Kidney (tissue), 14 donors: ENCODE results near the gene FGFR3. TPM values are rescaled to one million over a fixed set of nuclear protein-coding genes. Genes with fewer than 3 reads are reported as not detected.

Experiments used
- DNase-seq, 5 donors: peaks; one replicate each; pipeline ENCODE4 v3.0.0-alpha.2; 2013 to 2020
- FAIRE-seq: peaks from 2 replicates; lab custom pipeline; 2012; peaks lifted over from hg19 to GRCh38; lab: Jason Lieb, UNC
- H3K27ac ChIP-seq, 2 donors: one replicate each; pipeline ENCODE4 v1.7.0; 2013; ENCODE audit warnings: low read depth in 2 of 2, low read length in 2 of 2, inconsistent platforms in 1 of 2
- H3K27me3 ChIP-seq: one replicate; pipeline ENCODE4 v1.7.1; 2013; ENCODE audit warnings: low read length, inconsistent platforms; ENCODE audit not compliant: control insufficient read depth, insufficient read depth
- H3K36me3 ChIP-seq, 3 donors: one replicate each; pipeline versions ENCODE4 v1.7.0 to v1.7.1; 2013; ENCODE audit warnings: low read length in 3 of 3, control low read depth in 1 of 3, inconsistent platforms in 1 of 3; ENCODE audit not compliant: insufficient read depth in 3 of 3, control insufficient read depth in 2 of 3
- H3K4me1 ChIP-seq, 3 donors: one replicate each; pipeline versions ENCODE4 v1.7.0 to v1.7.1; 2013; ENCODE audit warnings: low read length in 3 of 3, inconsistent platforms in 1 of 3, low read depth in 1 of 3; ENCODE audit not compliant: control insufficient read depth in 2 of 3, insufficient read depth in 2 of 3
- H3K4me3 ChIP-seq, 3 donors: one replicate each; pipeline versions ENCODE4 v1.7.0 to v1.8.1; 2013; ENCODE audit warnings: low read length in 3 of 3, control low read depth in 1 of 3, inconsistent platforms in 1 of 3
- H3K9ac ChIP-seq, 3 donors: one replicate each; pipeline versions ENCODE4 v1.7.0 to v1.7.1; 2013; ENCODE audit warnings: low read length in 3 of 3, control low read depth in 1 of 3, inconsistent platforms in 1 of 3
- H3K9me3 ChIP-seq, 3 donors: one replicate each; pipeline versions ENCODE4 v1.7.0 to v1.7.1; 2013; ENCODE audit warnings: low read length in 3 of 3, control low read depth in 1 of 3, inconsistent platforms in 1 of 3; ENCODE audit not compliant: control insufficient read depth in 2 of 3, insufficient read depth in 1 of 3
- CTCF ChIP-seq: IDR thresholded peaks from 3 replicates; pipeline ENCODE4 v1.5.1; 2012; ENCODE audit warnings: mild to moderate bottlenecking, moderate library complexity, borderline replicate concordance; ENCODE audit not compliant: insufficient read depth; ENCODE audit errors: extremely low read depth
- intact Hi-C: fragments of 100-400 bp; cut with DNase I; formaldehyde crosslinking; loops from one replicate; pipeline ENCODE4 v1.11.1; 2022
- polyA plus RNA-seq: library from polyadenylated mRNA; stranded (reverse); fragments of 350-450 nt; fragmentation: Illumina TruSeq; extraction: RNeasy Lipid Tissue Mini Kit (QIAGEN cat#74804); gene quantifications from one replicate; pipeline ENCODE4 v1.2.3, GENCODE V29; 2014; ENCODE audit warnings: low read depth, low replicate concordance; ENCODE audit not compliant: insufficient read depth
- total RNA-seq: library from RNA; stranded (reverse); fragmentation: NEBNext Ultra II Directional; extraction: Animal tissue kit (Norgen Biotek cat#: 25700); gene quantifications from one replicate; pipeline ENCODE4 v1.2.1, GENCODE V29; 2021
- donor health status: control.
- donor health status: control.
- donor health status: control.
- donor health status: control.
- donor health status: control.
- donor health status: DM: yes; HTN: yes; CAD: no.
- donor health status: Normal renal cell carcinoma (clear cell type).

Gene FGFR3
- total and polyA plus RNA-seq, 2 donors from 2014 or later = 25.5 to 28.5 TPM

- no peak for FAIRE-seq
- peaks cover 0 to 12% (median 3%) of the 10 kb centered on the region in 3 donors for H3K4me1 ChIP-seq
- TF ChIP-seq CTCF = no peak
Observed at GRCh38 chr4:1773754-1774153, 19.3 kb upstream of the FGFR3 start.

GRCh38 chr4:1775731-1776500 is 17.2 kb upstream of the FGFR3 start:
- Histone ChIP-seq H3K4me1 (peaks cover 0 to 3% (median 0%) of the 10 kb centered on the region in 3 donors), H3K27ac (no peak overlapping the region), H3K9me3 (no peaks in the 10 kb centered on the region), H3K36me3 (no peaks in the 10 kb centered on the region), H3K9ac (no peak overlapping the region), H3K4me3 (no peak overlapping the region), H3K27me3 (no peaks in the 10 kb centered on the region)
- no peak for TF ChIP-seq CTCF
- intact Hi-C loops = no loop called here
- FAIRE-seq (no peak), DNase-seq (peak in 1 of 5 donors; percentile 46)

More at GRCh38 chr4:1773754-1774153, 19.3 kb upstream of the FGFR3 start:
- Histone ChIP-seq H3K4me3 (no peak overlapping the region), H3K27me3 (no peaks in the 10 kb centered on the region), H3K27ac (no peak overlapping the region), H3K36me3 (no peaks in the 10 kb centered on the region), H3K9me3 (no peaks in the 10 kb centered on the region), H3K9ac (no peak overlapping the region)
- no peak for DNase-seq
- intact Hi-C loops = no loop called here

DNA sequence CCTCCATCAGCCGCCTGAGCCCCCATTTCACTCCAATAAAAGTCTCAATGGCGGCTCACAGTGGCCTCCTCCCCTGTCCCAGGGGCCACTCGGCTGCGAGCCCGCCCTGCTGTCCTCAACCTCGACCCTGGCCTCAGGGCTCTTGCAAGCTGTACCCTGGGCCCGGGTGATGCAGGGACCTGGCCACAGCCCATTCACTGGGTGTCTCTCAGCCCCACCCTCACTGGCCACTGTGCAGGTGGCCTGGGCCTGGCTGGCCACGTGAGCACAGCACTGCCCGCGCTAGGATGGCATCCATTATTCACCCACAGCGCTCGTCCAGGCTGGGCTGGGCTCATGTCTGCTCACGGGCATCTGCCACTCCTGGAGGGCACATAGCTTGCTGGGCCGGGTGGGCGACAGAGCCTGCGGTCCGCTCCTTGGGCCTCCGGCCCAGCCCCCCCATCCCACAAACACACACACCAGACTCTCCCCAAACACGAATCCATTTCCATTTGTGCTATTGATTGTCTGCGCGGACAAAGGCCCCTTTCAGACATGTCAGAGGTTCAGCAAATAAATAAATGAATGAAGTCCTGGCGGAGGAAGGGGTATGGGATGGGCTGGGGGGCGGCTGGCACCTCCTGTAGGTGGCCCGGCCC is 16.5 kb upstream of the FGFR3 start:
- peaks cover 0 to 3% (median 0%) of the 10 kb centered on the region in 3 donors for H3K4me1 ChIP-seq

More for the DNA sequence above, 16.5 kb upstream of the FGFR3 start:
- Histone ChIP-seq H3K36me3 (no peaks in the 10 kb centered on the region), H3K27ac (no peak overlapping the region), H3K9ac (no peak overlapping the region), H3K4me3 (no peak overlapping the region), H3K27me3 (no peaks in the 10 kb centered on the region), H3K9me3 (no peaks in the 10 kb centered on the region)
- FAIRE-seq = no peak
- intact Hi-C loops = no loop called here
- no peak for TF ChIP-seq CTCF
- DNase-seq = no peak
